WTC11 (cell line): ENCODE results near the gene FASTKD3. TPM values are rescaled to one million over a fixed set of nuclear protein-coding genes. Genes with fewer than 3 reads are reported as not detected.
A peak's percentile ranks its signal among the peaks of the same experiment; 100 is the strongest.

Experiments
- ATAC-seq: fragments of 200-7000 bp; cut with Tn5 transposase; 2 replicates; pipeline ENCODE4 v1.10.0; 2021; ENCODE audit warnings: mild to moderate bottlenecking, moderate library complexity
- CTCF ChIA-PET: fragments of 300-600 bp; sonication (Branson Sonifier 250); formaldehyde crosslinking; loops from one replicate; lab custom pipeline; 2021; ENCODE audit warnings: antibody characterized with exemption; lab: Charles Lee
- POLR2A ChIA-PET: fragments of 350-600 bp; sonication (Branson Sonifier 250); formaldehyde crosslinking; loops from one replicate; lab custom pipeline; 2021; ENCODE audit warnings: antibody characterized with exemption; lab: Charles Lee
- DNase-seq: peaks from one replicate; pipeline ENCODE4 v3.0.0; 2021; ENCODE audit warnings: low spot score
- H3K27ac Mint-ChIP-seq: 2 replicates; pipeline ENCODE4 v1.8.0; 2021; ENCODE audit warnings: mixed read lengths
- H3K27me3 Mint-ChIP-seq: 2 replicates; pipeline ENCODE4 v1.8.0; 2021; ENCODE audit warnings: low read depth, mild to moderate bottlenecking, moderate library complexity, mixed read lengths
- H3K36me3 Mint-ChIP-seq: 2 replicates; pipeline ENCODE4 v1.8.0; 2021; ENCODE audit warnings: mixed read lengths
- H3K4me1 Mint-ChIP-seq: 2 replicates; pipeline ENCODE4 v1.8.0; 2022; ENCODE audit warnings: mixed read lengths
- H3K4me3 Mint-ChIP-seq: 2 replicates; pipeline ENCODE4 v1.8.0; 2021; ENCODE audit warnings: mild to moderate bottlenecking, moderate library complexity, mixed read lengths
- H3K9me3 Mint-ChIP-seq: 2 replicates; pipeline ENCODE4 v1.8.0; 2021; ENCODE audit warnings: mixed read lengths
- ARID4B ChIP-seq: sonication (generic); formaldehyde crosslinking; IDR thresholded peaks from 2 replicates; pipeline ENCODE4 v1.8.0; 2023; ENCODE audit warnings: missing genetic modification reagents, mild to moderate bottlenecking, borderline replicate concordance
- ATF2 ChIP-seq: sonication (generic); formaldehyde crosslinking; IDR thresholded peaks from 2 replicates; pipeline ENCODE4 v1.8.1; 2022; ENCODE audit warnings: low read depth, missing genetic modification reagents, borderline replicate concordance
- ATF6 ChIP-seq: sonication (generic); formaldehyde crosslinking; IDR thresholded peaks from 2 replicates; pipeline ENCODE4 v1.8.1; 2023; ENCODE audit warnings: mild to moderate bottlenecking, missing genetic modification reagents
- E2F4 ChIP-seq: sonication (generic); formaldehyde crosslinking; IDR thresholded peaks from 2 replicates; pipeline ENCODE4 v1.8.1; 2022; ENCODE audit warnings: low read depth, mild to moderate bottlenecking, moderate library complexity, missing genetic modification reagents, borderline replicate concordance
- ETV6 ChIP-seq: sonication (generic); formaldehyde crosslinking; IDR thresholded peaks from 2 replicates; pipeline ENCODE4 v1.8.1; 2022; ENCODE audit warnings: mild to moderate bottlenecking, missing genetic modification reagents
- GTF2I ChIP-seq: fragments of 250-450 bp; sonication (Bioruptor Pico); conservative IDR thresholded peaks from 2 replicates; pipeline ENCODE4 v1.4.0; 2021; ENCODE audit warnings: mild to moderate bottlenecking
- HMGA2 ChIP-seq: fragments of 250-450 bp; sonication (Bioruptor Pico); IDR thresholded peaks from 2 replicates; pipeline ENCODE4 v1.4.0; 2021; ENCODE audit warnings: mild to moderate bottlenecking, moderate library complexity
- NFATC4 ChIP-seq: fragments of 250-450 bp; sonication (Bioruptor Pico); IDR thresholded peaks from 2 replicates; pipeline ENCODE4 v1.9.0; 2021; ENCODE audit warnings: mild to moderate bottlenecking
- NR2C2 ChIP-seq: sonication (generic); formaldehyde crosslinking; IDR thresholded peaks from 2 replicates; pipeline ENCODE4 v1.8.0; 2022; ENCODE audit warnings: mild to moderate bottlenecking, missing genetic modification reagents
- SMAD4 ChIP-seq: sonication (generic); formaldehyde crosslinking; IDR thresholded peaks from 2 replicates; pipeline ENCODE4 v1.8.0; 2022; ENCODE audit warnings: mild to moderate bottlenecking, missing genetic modification reagents
- TEAD4 ChIP-seq: sonication (generic); formaldehyde crosslinking; IDR thresholded peaks from 2 replicates; pipeline ENCODE4 v1.8.0; 2022; ENCODE audit warnings: mild to moderate bottlenecking, missing genetic modification reagents
- ZNF281 ChIP-seq: sonication (generic); formaldehyde crosslinking; IDR thresholded peaks from 2 replicates; pipeline ENCODE4 v1.8.0; 2023; ENCODE audit warnings: mild to moderate bottlenecking, missing genetic modification reagents
- total RNA-seq: library from RNA; stranded (reverse); gene quantifications from 3 replicates; pipeline ENCODE4 v1.2.3, GENCODE V29; 2021
- TF ChIP-seq, protein P1 (sequence below): sonication (generic); formaldehyde crosslinking; IDR thresholded peaks from 2 replicates; pipeline ENCODE4 v1.8.0; 2022; ENCODE audit warnings: mild to moderate bottlenecking, missing genetic modification reagents
- TF ChIP-seq, protein P2 (sequence below): fragments of 250-450 bp; sonication (Bioruptor Pico); IDR thresholded peaks from 2 replicates; pipeline ENCODE4 v1.9.0; 2021; ENCODE audit warnings: moderate library complexity, mild to moderate bottlenecking, inconsistent platforms, borderline replicate concordance

The FASTKD3 gene
- total RNA-seq, 1 experiment from 2014 or later = 8.7 TPM

GRCh38 chr5:7852542-7852941, 16.3 kb downstream of the FASTKD3 start (continued):
- no peak for TF ChIP-seq E2F4 (CRISPR knock-in tag)
- TF ChIP-seq, protein P1, sequence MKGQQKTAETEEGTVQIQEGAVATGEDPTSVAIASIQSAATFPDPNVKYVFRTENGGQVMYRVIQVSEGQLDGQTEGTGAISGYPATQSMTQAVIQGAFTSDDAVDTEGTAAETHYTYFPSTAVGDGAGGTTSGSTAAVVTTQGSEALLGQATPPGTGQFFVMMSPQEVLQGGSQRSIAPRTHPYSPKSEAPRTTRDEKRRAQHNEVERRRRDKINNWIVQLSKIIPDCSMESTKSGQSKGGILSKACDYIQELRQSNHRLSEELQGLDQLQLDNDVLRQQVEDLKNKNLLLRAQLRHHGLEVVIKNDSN (CRISPR knock-in tag) = no peak
- TF ChIP-seq ATF6 = no peak
- TF ChIP-seq TEAD4 (CRISPR knock-in tag) = no peak
- no peak for TF ChIP-seq NR2C2 (CRISPR knock-in tag)

GRCh38 chr5:7851617-7852289, 17.1 kb downstream of the FASTKD3 start:
- Mint-ChIP-seq H3K27me3 (peaks cover 57% of the 10 kb centered on the region), H3K4me3 (peak overlapping the region; percentile 80), H3K27ac (no peak overlapping the region), H3K36me3 (no peaks in the 10 kb centered on the region), H3K4me1 (peaks cover 8% of the 10 kb centered on the region), H3K9me3 (peaks cover 13% of the 10 kb centered on the region)
- no peak for DNase-seq
- ATAC-seq = no peak
- POLR2A ChIA-PET = interaction anchor here (0.7 to 1.3 kb wide), 2 partner anchors 17 to 36 kb away, joined by 3 to 4 read pairs; partner anchors contain the start of genes FASTKD3 and MTRR
- no peak for TF ChIP-seq SMAD4 (CRISPR knock-in tag)
- no peak for TF ChIP-seq NFATC4 (CRISPR knock-in tag)
- no peak for TF ChIP-seq ATF2 (CRISPR knock-in tag)
- TF ChIP-seq ZNF281 = no peak
- TF ChIP-seq GTF2I (CRISPR knock-in tag) = no peak
- no peak for TF ChIP-seq ETV6
- TF ChIP-seq ARID4B (CRISPR knock-in tag) = no peak
- TF ChIP-seq, protein P2, sequence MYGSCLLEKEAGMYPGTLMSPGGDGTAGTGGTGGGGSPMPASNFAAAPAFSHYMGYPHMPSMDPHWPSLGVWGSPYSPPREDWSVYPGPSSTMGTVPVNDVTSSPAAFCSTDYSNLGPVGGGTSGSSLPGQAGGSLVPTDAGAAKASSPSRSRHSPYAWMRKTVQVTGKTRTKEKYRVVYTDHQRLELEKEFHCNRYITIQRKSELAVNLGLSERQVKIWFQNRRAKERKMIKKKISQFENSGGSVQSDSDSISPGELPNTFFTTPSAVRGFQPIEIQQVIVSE = no peak
- no peak for TF ChIP-seq HMGA2 (CRISPR knock-in tag)
- CTCF ChIA-PET = interaction anchor here (1.0 to 2.6 kb wide), 7 partner anchors 9 to 1032 kb away, joined by 3 to 28 read pairs (median 12); partner anchors contain the start of genes FASTKD3 and MTRR
